OCI-M2 (cell line): ENCODE data around the gene ALDH3B2.
"Not testable (repeated sequence)": the region's sequence is repeated elsewhere in the genome, so short reads cannot be mapped to it uniquely, and the experiment has no call there.

Experiments used
- DNase-seq: peaks from one replicate; lab custom pipeline; 2025; ENCODE audit not compliant: unreplicated experiment; lab: John Stamatoyannopoulos, UW

ALDH3B2 gene

GRCh38 chr11:67644472-67645418, 29.7 kb downstream of the ALDH3B2 start:
- DNase-seq: no peak

GRCh38 chr11:67644042-67644441, 30.4 kb downstream of the ALDH3B2 start:
- DNase-seq: no peak

- DNase-seq: no peak
Measured at GRCh38 chr11:67642173-67643120, 32.0 kb downstream of the ALDH3B2 start.

- no peak for DNase-seq
Measured at GRCh38 chr11:67641338-67642172, 32.9 kb downstream of the ALDH3B2 start.

- no peak for DNase-seq
Measured at GRCh38 chr11:67640758-67641337, 33.6 kb downstream of the ALDH3B2 start.

- DNase-seq: no peak
Measured at GRCh38 chr11:67640021-67640757, 34.2 kb downstream of the ALDH3B2 start.

GRCh38 chr11:67639438-67639859, 35.0 kb downstream of the ALDH3B2 start, which contains the start of gene TBX10:
TBX10 (minus strand) TSS chr11:67639763; CDS start chr11:67639472, 291 bp downstream.
- no peak for DNase-seq

- DNase-seq: no peak
Measured at GRCh38 chr11:67638535-67639437, 35.6 kb downstream of the ALDH3B2 start.

- not testable (repeated sequence) for DNase-seq
Measured at GRCh38 chr11:67637441-67637840, 37.0 kb downstream of the ALDH3B2 start.

- DNase-seq: no peak
Measured at GRCh38 chr11:67636962-67637361, 37.5 kb downstream of the ALDH3B2 start.

- DNase-seq: no peak
Measured at GRCh38 chr11:67635231-67635521, 39.2 kb downstream of the ALDH3B2 start.

- no peak for DNase-seq
Measured at GRCh38 chr11:67634366-67635230, 39.8 kb downstream of the ALDH3B2 start.

- no peak for DNase-seq
Measured at GRCh38 chr11:67633758-67634365, 40.6 kb downstream of the ALDH3B2 start.

- DNase-seq: no peak
Measured at GRCh38 chr11:67632982-67633755, 41.3 kb downstream of the ALDH3B2 start.

- DNase-seq: no peak
Measured at GRCh38 chr11:67632175-67632981, 42.0 kb downstream of the ALDH3B2 start.

- DNase-seq: no peak
Measured at GRCh38 chr11:67631853-67632174, 42.6 kb downstream of the ALDH3B2 start.
